H1 (cell line): ENCODE measurements around the gene CYP4V2. TPM values are rescaled to one million over a fixed set of nuclear protein-coding genes. Genes with fewer than 3 reads are reported as not detected.

Experiments used
- CTCF ChIA-PET: fragments of 300-600 bp; sonication (Branson Sonifier 250); formaldehyde crosslinking; loops from one replicate; lab custom pipeline; 2021; ENCODE audit not compliant: partially characterized antibody; lab: Charles Lee
- POLR2A ChIA-PET: fragments of 300-600 bp; sonication (Branson Sonifier 250); formaldehyde crosslinking; loops from one replicate; lab custom pipeline; 2021; ENCODE audit warnings: inconsistent platforms; ENCODE audit not compliant: partially characterized antibody; lab: Charles Lee
- DNase-seq, 2 experiments: peaks; one replicate each; pipeline versions ENCODE4 v3.0.0 to v3.0.0-alpha.2; 2010 to 2022; ENCODE audit warnings: low spot score in 2 of 2, low read depth in 1 of 2, mixed read lengths in 1 of 2
- FAIRE-seq: peaks from 2 replicates; lab custom pipeline; 2011; peaks lifted over from hg19 to GRCh38; lab: Jason Lieb, UNC
- H2AFZ ChIP-seq: 2 replicates; pipeline ENCODE4 v1.8.1; 2012; ENCODE audit warnings: low read length, inconsistent platforms
- H2AK5ac ChIP-seq: 2 replicates; pipeline ENCODE4 v1.6.1; 2013; ENCODE audit warnings: low read depth, low read length
- H2BK120ac ChIP-seq: replicated peaks from 2 replicates; pipeline ENCODE3; 2013; ENCODE audit warnings: low read depth, low read length, inconsistent platforms
- H2BK12ac ChIP-seq: 2 replicates; pipeline ENCODE4 v1.6.1; 2013; ENCODE audit warnings: low read depth, low read length
- H2BK15ac ChIP-seq: 2 replicates; pipeline ENCODE4 v1.6.1; 2013; ENCODE audit warnings: low read length
- H2BK20ac ChIP-seq: 2 replicates; pipeline ENCODE4 v1.6.1; 2013; ENCODE audit warnings: low read length
- H2BK5ac ChIP-seq: 2 replicates; pipeline ENCODE4 v1.6.1; 2013; ENCODE audit warnings: low read depth, low read length
- H3K14ac ChIP-seq: 2 replicates; pipeline ENCODE4 v1.6.1; 2013; ENCODE audit warnings: inconsistent platforms; ENCODE audit not compliant: insufficient read length
- H3K18ac ChIP-seq: 2 replicates; pipeline ENCODE4 v1.6.1; 2013; ENCODE audit warnings: low read length; ENCODE audit errors: extremely low read depth
- H3K23ac ChIP-seq: 2 replicates; pipeline ENCODE4 v1.6.1; 2013; ENCODE audit warnings: inconsistent platforms; ENCODE audit not compliant: insufficient read length
- H3K23me2 ChIP-seq: 2 replicates; pipeline ENCODE4 v1.6.1; 2013; ENCODE audit warnings: low read depth, low read length
- H3K27ac ChIP-seq: 2 replicates; pipeline ENCODE4 v1.6.1; 2011; ENCODE audit warnings: low read depth, low read length, inconsistent platforms
- H3K27me3 ChIP-seq, 4 experiments: replicated peaks in 1 of 4; 1 replicate in 1 of 4; 2 replicates in 3 of 4; pipeline versions ENCODE4 v1.6.1 to v1.8.1; 2011 to 2013; ENCODE audit warnings: low read length in 3 of 4, mild to moderate bottlenecking in 3 of 4, inconsistent platforms in 2 of 4, mixed read lengths in 2 of 4, moderate library complexity in 1 of 4; ENCODE audit not compliant: control insufficient read depth in 3 of 4, insufficient read depth in 3 of 4; ENCODE audit errors: extremely low read depth in 1 of 4
- H3K36me3 ChIP-seq, 4 experiments: 2 replicates each; pipeline versions ENCODE4 v1.6.1 to v1.8.1; 2011 to 2013; ENCODE audit warnings: mild to moderate bottlenecking in 4 of 4, low read length in 3 of 4, moderate library complexity in 2 of 4, control low read depth in 1 of 4, inconsistent platforms in 1 of 4; ENCODE audit not compliant: insufficient read depth in 4 of 4, control insufficient read depth in 2 of 4
- H3K4ac ChIP-seq: replicated peaks from 2 replicates; pipeline ENCODE3; 2013; ENCODE audit warnings: low read length, low read depth, mixed read lengths, inconsistent platforms; ENCODE audit not compliant: insufficient read length
- H3K4me1 ChIP-seq, 4 experiments: replicated peaks in 1 of 4; 1 replicate in 1 of 4; 2 replicates in 3 of 4; pipeline versions ENCODE4 v1.6.1 to v1.8.1; 2011 to 2013; ENCODE audit warnings: low read length in 3 of 4, inconsistent platforms in 2 of 4, mixed read lengths in 1 of 4; ENCODE audit not compliant: insufficient read depth in 4 of 4, control insufficient read depth in 3 of 4
- H3K4me2 ChIP-seq, 2 experiments: 2 replicates each; pipeline versions ENCODE4 v1.6.1 to v1.8.1; 2011 to 2013; ENCODE audit warnings: low read depth in 2 of 2, low read length in 2 of 2, control low read depth in 1 of 2, inconsistent platforms in 1 of 2, mild to moderate bottlenecking in 1 of 2; ENCODE audit not compliant: insufficient read depth in 1 of 2
- H3K4me3 ChIP-seq, 4 experiments: fragments of 200-600, 300-600 bp in 1 of 4; sonication (generic), shearing (Covaris generic), sonication (Bioruptor Twin) in 1 of 4; 2 replicates each; pipeline versions ENCODE4 v1.5.1 to v1.8.1; 2011 to 2016; ENCODE audit warnings: low read length in 4 of 4, low read depth in 3 of 4, control low read depth in 2 of 4, inconsistent platforms in 2 of 4, mild to moderate bottlenecking in 2 of 4, mixed read lengths in 1 of 4, moderate library complexity in 1 of 4; ENCODE audit not compliant: insufficient read depth in 2 of 4; ENCODE audit errors: extremely low read depth in 1 of 4
- H3K56ac ChIP-seq: replicated peaks from 2 replicates; pipeline ENCODE3; 2013; ENCODE audit warnings: low read depth, mild to moderate bottlenecking, mixed read lengths, low read length, inconsistent platforms; ENCODE audit not compliant: insufficient read length
- H3K79me1 ChIP-seq: 2 replicates; pipeline ENCODE4 v1.6.1; 2013; ENCODE audit warnings: low read depth, low read length, control low read depth
- H3K79me2 ChIP-seq, 2 experiments: 2 replicates each; pipeline versions ENCODE4 v1.6.1 to v1.8.1; 2012 to 2013; ENCODE audit warnings: low read length in 2 of 2, mild to moderate bottlenecking in 2 of 2, inconsistent platforms in 1 of 2; ENCODE audit not compliant: insufficient read depth in 2 of 2, control insufficient read depth in 1 of 2
- H3K9ac ChIP-seq, 4 experiments: replicated peaks in 1 of 4; 1 replicate in 1 of 4; 2 replicates in 3 of 4; pipeline versions ENCODE4 v1.6.1 to v1.8.1; 2011 to 2013; ENCODE audit warnings: low read depth in 3 of 4, low read length in 3 of 4, control low read depth in 2 of 4, mild to moderate bottlenecking in 2 of 4, moderate library complexity in 2 of 4, inconsistent platforms in 1 of 4; ENCODE audit errors: extremely low read depth in 1 of 4
- H3K9me3 ChIP-seq, 2 experiments: 2 replicates each; pipeline versions ENCODE4 v1.6.1 to v1.8.1; 2012 to 2013; ENCODE audit warnings: mild to moderate bottlenecking in 2 of 2, moderate library complexity in 2 of 2, control low read depth in 1 of 2, inconsistent platforms in 1 of 2, low read depth in 1 of 2, low read length in 1 of 2, mixed read lengths in 1 of 2; ENCODE audit not compliant: insufficient read depth in 2 of 2
- H4K20me1 ChIP-seq, 2 experiments: replicated peaks in 1 of 2; 2 replicates each; pipeline versions ENCODE3 to v1.8.1; 2011 to 2013; ENCODE audit warnings: inconsistent platforms in 2 of 2, low read length in 2 of 2, mild to moderate bottlenecking in 1 of 2; ENCODE audit not compliant: insufficient read depth in 2 of 2, control insufficient read depth in 1 of 2
- H4K5ac ChIP-seq: 2 replicates; pipeline ENCODE4 v1.6.1; 2013; ENCODE audit warnings: low read length, low read depth, mixed read lengths, inconsistent platforms; ENCODE audit not compliant: insufficient read length
- H4K8ac ChIP-seq: 2 replicates; pipeline ENCODE4 v1.8.0; 2013; ENCODE audit warnings: mild to moderate bottlenecking, moderate library complexity, low read length, inconsistent platforms; ENCODE audit not compliant: insufficient read depth; ENCODE audit errors: extremely low read depth
- H4K91ac ChIP-seq: replicated peaks from 2 replicates; pipeline ENCODE3; 2013; ENCODE audit warnings: low read length, mixed read lengths, inconsistent platforms; ENCODE audit not compliant: insufficient read length
- CHD2 ChIP-seq: IDR thresholded peaks from 2 replicates; pipeline ENCODE4 v1.6.1; 2012; ENCODE audit warnings: low read length, improper control_type of control experiment
- EP300 ChIP-seq, 2 experiments: IDR thresholded peaks; 1 replicate in 1 of 2; 2 replicates in 1 of 2; pipeline ENCODE4 v1.6.1; 2011 to 2012; ENCODE audit warnings: low read depth in 2 of 2, low read length in 2 of 2, mild to moderate bottlenecking in 2 of 2, borderline replicate concordance in 1 of 2, inconsistent platforms in 1 of 2, moderate library complexity in 1 of 2
- HDAC2 ChIP-seq, 2 experiments: fragments of 300-600 bp in 1 of 2; sonication (generic) in 1 of 2; IDR thresholded peaks; 2 replicates each; pipeline ENCODE4 v1.6.1; 2011 to 2012; ENCODE audit warnings: low read depth in 2 of 2, low read length in 2 of 2, mild to moderate bottlenecking in 2 of 2, moderate library complexity in 2 of 2, borderline replicate concordance in 1 of 2, inconsistent platforms in 1 of 2
- HDAC6 ChIP-seq: IDR thresholded peaks from one replicate; pipeline ENCODE4 v1.7.1; 2012; ENCODE audit warnings: low read depth, mild to moderate bottlenecking, inconsistent platforms, low read length, moderate library complexity
- KDM1A ChIP-seq: fragments of 200-600, 300-600 bp; sonication (generic); IDR thresholded peaks from 2 replicates; pipeline ENCODE4 v1.7.1; 2016; ENCODE audit warnings: mild to moderate bottlenecking, low read length, borderline replicate concordance
- KDM4A ChIP-seq: IDR thresholded peaks from one replicate; pipeline ENCODE4 v1.7.1; 2012; ENCODE audit warnings: low read depth, mild to moderate bottlenecking, moderate library complexity, low read length, inconsistent platforms; ENCODE audit not compliant: severe bottlenecking
- KDM5A ChIP-seq: fragments of 200-600 bp; IDR thresholded peaks from 2 replicates; pipeline ENCODE4 v1.7.1; 2012; ENCODE audit warnings: mild to moderate bottlenecking, low read length, inconsistent platforms, mixed read lengths
- NANOG ChIP-seq: IDR thresholded peaks from 2 replicates; pipeline ENCODE4 v1.6.1; 2011; ENCODE audit warnings: low read length, low read depth, mild to moderate bottlenecking, inconsistent platforms; ENCODE audit not compliant: insufficient read depth, poor library complexity, severe bottlenecking
- PHF8 ChIP-seq: fragments of 200-600 bp; sonication (generic); conservative IDR thresholded peaks from 2 replicates; pipeline ENCODE4 v1.7.1; 2012; ENCODE audit warnings: low read depth, mild to moderate bottlenecking, inconsistent platforms, low read length, moderate library complexity
- TAF1 ChIP-seq: IDR thresholded peaks from 2 replicates; pipeline ENCODE4 v1.6.1; 2011; ENCODE audit warnings: mild to moderate bottlenecking, low read depth, low read length
- TAF7 ChIP-seq: optimal IDR thresholded peaks from 2 replicates; pipeline ENCODE3; 2011; ENCODE audit warnings: low read depth, mild to moderate bottlenecking, inconsistent platforms, low read length, moderate library complexity, borderline replicate concordance
- TBP ChIP-seq: IDR thresholded peaks from 2 replicates; pipeline ENCODE4 v1.6.1; 2011; ENCODE audit warnings: low read depth, low read length, improper control_type of control experiment
- TCF12 ChIP-seq: IDR thresholded peaks from 2 replicates; pipeline ENCODE4 v1.6.1; 2011; ENCODE audit warnings: low read depth, mild to moderate bottlenecking, low read length
- WGBS, 2 experiments: shearing (Covaris generic) in 1 of 2; methylation state at CpG; one replicate each; pipeline versions ENCODE4 v1.1.6 to v1.1.7; 2013 to 2015; ENCODE audit warnings: low lambda C conversion rate in 2 of 2, mixed read lengths in 2 of 2, inconsistent platforms in 1 of 2, low coverage in 1 of 2, missing lambda C conversion rate in 1 of 2; ENCODE audit not compliant: insufficient replicate concordance in 2 of 2, insufficient coverage in 1 of 2, insufficient read length in 1 of 2; ENCODE audit errors: extremely low coverage in 1 of 2, missing lambda C conversion rate in 1 of 2; 5-methylcytosine and 5-hydroxymethylcytosine counted together
- polyA plus RNA-seq, 7 experiments: library from polyadenylated mRNA; depleted of rRNA in 3 of 7; stranded (reverse) in 5 of 7; unstranded in 2 of 7; fragments of >200 nt in 5 of 7; fragments of 200-250 nt in 2 of 7; gene quantifications; 1 replicate in 5 of 7; 2 replicates in 1 of 7; 4 replicates in 1 of 7; pipeline versions ENCODE4 v1.2.1 to v1.2.3, GENCODE V29; 2011 to 2013; ENCODE audit warnings: missing spikeins in 2 of 7, mixed read lengths in 2 of 7
- total RNA-seq: library from RNA; stranded (reverse); fragmentation: NEBNext Ultra II Directional; extraction: Animal tissue kit (Norgen Biotek cat#: 25700); gene quantifications from 2 replicates; pipeline ENCODE4 v1.2.1, GENCODE V29; 2021
- TF ChIP-seq, protein P1 (sequence below): IDR thresholded peaks from 2 replicates; pipeline ENCODE4 v1.6.1; 2011; ENCODE audit warnings: low read depth, mild to moderate bottlenecking, low read length; ENCODE audit not compliant: insufficient read depth

CYP4V2 gene
- total and polyA plus RNA-seq, 2 of the 8 experiments (the other 6 are each of a cell fraction or from before 2014, with no cell fraction given): 0.65 to 1.0 TPM

DNA sequence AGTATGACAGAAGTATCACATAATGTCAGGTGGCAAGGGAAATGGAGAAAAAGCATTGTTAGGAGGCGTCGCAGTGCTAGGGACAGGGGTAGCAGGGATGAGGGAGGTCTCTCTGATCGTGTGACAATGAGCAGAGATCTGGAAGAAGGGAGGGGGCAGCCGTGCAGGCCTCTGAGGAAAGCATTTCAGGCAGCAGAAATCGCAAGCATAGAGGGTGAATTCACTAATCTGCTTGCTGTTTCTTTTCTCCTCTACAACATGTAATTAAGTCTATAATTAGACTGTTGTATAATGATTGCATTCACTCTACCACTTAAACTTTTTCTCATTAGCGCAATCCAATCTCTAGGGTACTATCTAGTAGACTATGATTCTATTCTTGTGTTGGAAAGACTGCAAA lies 9.1 kb downstream of the CYP4V2 start:
- Histone ChIP-seq H2AFZ (no peak overlapping the region), H3K4me2 (no peak overlapping the region), H4K91ac (no peak overlapping the region), H3K27me3 (no peaks in the 10 kb centered on the region), H2AK5ac (no peak overlapping the region), H3K9me3 (no peaks in the 10 kb centered on the region), H3K23me2 (no peaks in the 10 kb centered on the region), H3K4ac (no peak overlapping the region), H3K4me1 (peaks cover 0 to 2% (median 0%) of the 10 kb centered on the region in 4 experiments; a peak in 1 of 7 replicates), H4K5ac (no peak overlapping the region), H2BK20ac (no peak overlapping the region), H3K27ac (no peak overlapping the region), H3K36me3 (no peaks in the 10 kb centered on the region), H3K23ac (no peak overlapping the region), H2BK12ac (no peak overlapping the region), H4K20me1 (no peaks in the 10 kb centered on the region), H3K14ac (no peak overlapping the region), H2BK5ac (no peak overlapping the region), H3K79me1 (no peaks in the 10 kb centered on the region), H2BK15ac (no peak overlapping the region), H4K8ac (no peak overlapping the region), H3K56ac (no peak overlapping the region), H3K18ac (no peak overlapping the region), H3K4me3 (no peak overlapping the region), H3K79me2 (peaks cover 0 to 3% of the 10 kb centered on the region in 2 experiments; a peak in 1 of 4 replicates), H3K9ac (no peak overlapping the region), H2BK120ac (no peak overlapping the region)
- DNase-seq: no peak
- 87% methylated on average over 6 of the region's 6 CpGs; no CpG with 5 or more reads in 1 of the 2 experiments for WGBS, 2 experiments
- CTCF ChIA-PET: no interaction called here
- no peak for FAIRE-seq
- POLR2A ChIA-PET: no interaction called here
- TF ChIP-seq NANOG: no peak
- TF ChIP-seq EP300 (IDR thresholded peaks at IDR 0.05; ENCODE audit: borderline replicate concordance in 1 of 2, low read depth in 2 of 2, low read length in 2 of 2): no peak
- TF ChIP-seq PHF8: no peak
- TF ChIP-seq TAF1: no peak
- no peak for TF ChIP-seq TCF12
- no peak for TF ChIP-seq TBP
- no peak for TF ChIP-seq KDM5A
- TF ChIP-seq KDM4A: no peak
- TF ChIP-seq, protein P1, sequence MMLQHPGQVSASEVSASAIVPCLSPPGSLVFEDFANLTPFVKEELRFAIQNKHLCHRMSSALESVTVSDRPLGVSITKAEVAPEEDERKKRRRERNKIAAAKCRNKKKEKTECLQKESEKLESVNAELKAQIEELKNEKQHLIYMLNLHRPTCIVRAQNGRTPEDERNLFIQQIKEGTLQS: no peak
- no peak for TF ChIP-seq TAF7
- TF ChIP-seq KDM1A: no peak
- no peak for TF ChIP-seq HDAC2 (IDR thresholded peaks at IDR 0.05; ENCODE audit: borderline replicate concordance in 1 of 2, low read depth in 2 of 2, low read length in 2 of 2)
- TF ChIP-seq HDAC6: no peak
- no peak for TF ChIP-seq CHD2
